Measurements from ENCODE around the gene SCAP.
"Not testable (repeated sequence)": the region's sequence is repeated elsewhere in the genome, so short reads cannot be mapped to it uniquely, and the experiment has no call there.

Gene SCAP

DNA sequence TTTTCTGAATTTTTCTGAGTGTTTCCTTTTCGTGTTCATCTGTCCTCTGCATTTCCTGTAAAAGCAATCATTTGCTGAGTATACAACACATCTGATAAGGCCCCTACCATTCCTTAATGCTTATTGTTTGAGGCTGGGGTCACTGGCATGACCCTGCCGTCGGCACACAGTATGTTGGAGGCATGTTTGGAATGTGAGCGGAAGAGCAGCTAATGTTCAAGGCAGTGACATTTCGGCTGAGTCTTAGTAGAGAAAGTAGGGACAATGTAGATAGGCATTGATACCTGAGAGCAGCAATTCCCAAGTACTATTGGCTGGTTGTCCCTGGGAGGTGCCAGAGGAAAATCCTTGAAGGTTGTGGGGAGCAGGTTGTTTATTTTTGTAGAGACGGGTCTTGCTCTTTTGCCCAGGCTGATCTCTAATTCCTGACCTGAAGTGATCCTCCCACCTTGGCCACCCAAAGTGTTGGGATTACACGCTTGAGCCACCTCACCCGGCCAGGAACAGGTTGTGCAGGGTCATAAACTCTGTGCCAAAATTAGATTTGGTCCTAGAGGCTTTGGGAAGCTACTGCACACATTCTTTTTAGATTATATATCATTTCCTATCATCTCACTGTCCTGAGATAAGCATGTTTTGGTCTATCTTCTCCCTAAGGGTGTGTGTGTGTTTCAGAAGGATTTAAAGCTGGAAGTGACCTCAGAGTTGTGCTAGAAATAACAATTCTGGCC is 81.4 kb downstream of the SCAP start:
- DNase-seq, result no peak

DNA sequence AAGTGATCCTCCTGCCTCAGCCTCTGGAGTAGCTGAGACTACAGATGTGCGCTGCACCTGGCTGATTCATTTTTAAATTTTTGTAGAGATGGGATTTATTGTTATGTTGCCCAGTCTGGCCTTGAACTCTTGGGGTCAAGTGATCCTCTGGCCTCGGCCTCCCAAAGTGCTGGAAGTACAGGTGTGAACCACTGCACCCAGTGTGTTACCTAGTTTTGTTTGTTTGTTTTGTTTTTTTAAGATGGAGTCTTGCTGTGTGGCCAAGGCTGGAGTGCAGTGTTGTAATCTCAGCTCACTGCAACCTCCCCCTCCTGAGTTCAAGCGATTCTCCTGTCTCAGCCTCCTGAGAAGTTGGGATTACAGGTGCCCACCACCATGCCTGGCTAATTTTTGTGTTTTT is 82.8 kb downstream of the SCAP start:
- DNase-seq, result no peak

DNA sequence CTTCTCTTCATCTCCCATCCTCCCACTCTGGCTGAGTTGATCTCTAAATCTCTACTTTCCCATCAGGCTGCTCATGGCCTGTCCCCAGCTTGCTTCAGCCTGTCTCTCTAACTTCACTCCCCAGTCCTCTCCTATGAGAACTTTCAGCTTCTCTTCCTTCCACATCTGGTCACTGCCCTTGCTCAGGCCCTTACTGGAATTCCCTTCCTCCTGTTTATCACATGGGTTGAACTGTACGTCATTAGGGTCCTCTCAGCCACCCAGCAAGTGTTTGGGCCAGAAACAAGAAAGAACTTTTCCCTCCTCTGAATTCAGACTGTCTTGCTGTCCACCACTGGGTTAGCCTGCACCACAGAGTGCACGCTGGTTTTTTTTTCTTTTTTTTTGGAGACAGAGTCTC is 89.9 kb downstream of the SCAP start:
- DNase-seq, result no peak

DNA sequence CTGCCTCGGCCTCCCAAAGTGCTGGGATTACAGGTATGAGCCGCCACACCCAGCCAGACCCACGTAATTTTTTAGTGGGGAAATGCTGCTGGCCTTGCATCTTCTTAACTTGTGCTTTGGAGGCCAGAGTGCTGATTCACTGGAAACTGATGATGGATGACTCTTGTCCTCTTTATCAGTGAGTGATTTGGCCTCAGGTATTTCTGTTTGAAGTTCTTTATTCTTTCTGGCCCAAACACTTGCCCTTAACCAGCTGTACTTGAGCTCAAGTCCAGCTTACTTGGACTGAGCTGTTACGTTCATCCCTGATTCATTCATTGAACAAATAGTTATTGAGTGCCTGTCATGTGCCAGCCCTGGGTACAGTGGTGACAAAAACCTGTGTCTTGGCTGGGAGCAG is 90.7 kb downstream of the SCAP start:
- no peak for DNase-seq

DNA sequence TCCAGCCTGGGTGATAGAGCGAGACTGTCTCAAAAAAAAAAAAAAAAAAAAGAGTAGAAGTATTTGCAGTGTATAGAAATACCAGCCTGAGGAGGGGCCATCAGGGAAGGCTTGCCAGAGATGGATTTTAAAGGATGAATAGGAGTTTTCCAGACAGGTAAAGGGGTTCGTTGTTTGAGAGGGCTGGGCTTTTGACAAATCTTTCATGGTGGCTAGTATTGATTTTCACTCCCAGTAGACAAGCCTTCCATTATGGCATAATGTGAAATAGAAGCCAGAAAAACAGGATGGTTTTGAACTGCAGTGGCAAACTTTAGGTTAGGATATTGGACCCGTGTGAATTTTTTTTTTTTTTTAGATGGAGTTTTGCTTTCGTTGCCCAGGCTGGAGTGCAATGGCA is 91.3 kb downstream of the SCAP start:
- no peak for DNase-seq

DNA sequence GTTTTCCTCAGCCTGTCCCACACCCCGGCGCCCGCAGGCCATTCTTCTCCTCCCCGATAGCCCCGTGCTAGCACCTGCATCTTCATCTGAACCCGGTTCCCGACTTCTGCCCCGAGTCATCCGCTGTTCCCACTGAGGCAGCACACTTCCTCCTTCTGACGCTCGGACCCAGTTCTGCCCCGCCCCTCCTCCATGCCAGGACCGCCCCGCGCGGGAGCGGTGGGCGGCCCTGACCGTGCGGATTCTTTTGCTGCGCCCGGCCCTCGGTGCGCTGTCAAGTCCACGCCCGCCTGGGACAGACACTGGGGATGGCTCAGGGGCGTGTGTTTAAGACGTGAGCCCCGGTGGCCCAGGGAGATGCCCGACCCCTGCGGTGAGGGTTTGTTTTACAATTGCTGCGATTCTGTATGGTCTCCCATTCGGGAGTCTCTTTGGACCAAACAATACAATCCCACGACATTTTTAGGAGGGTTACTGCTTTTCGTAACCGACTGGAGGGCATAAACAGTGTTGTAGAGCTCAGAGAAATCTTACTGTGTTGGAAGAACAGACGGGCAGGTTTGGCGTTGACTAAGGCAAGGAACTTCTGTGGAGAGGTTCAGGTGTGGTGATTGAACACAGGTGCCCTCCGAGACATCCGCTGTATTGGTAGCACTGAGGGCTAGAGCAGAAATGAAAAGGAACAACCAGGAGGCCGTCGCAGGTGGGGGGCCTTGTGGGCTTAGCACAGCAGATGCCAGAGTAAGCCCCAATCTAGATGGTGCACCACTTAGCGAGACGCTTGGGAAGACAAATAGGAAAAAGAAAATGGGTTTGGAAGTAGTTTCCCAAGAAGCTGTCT is 94.2 kb downstream of the SCAP start:
- DNase-seq, result peak; percentile 37 to 64

DNA sequence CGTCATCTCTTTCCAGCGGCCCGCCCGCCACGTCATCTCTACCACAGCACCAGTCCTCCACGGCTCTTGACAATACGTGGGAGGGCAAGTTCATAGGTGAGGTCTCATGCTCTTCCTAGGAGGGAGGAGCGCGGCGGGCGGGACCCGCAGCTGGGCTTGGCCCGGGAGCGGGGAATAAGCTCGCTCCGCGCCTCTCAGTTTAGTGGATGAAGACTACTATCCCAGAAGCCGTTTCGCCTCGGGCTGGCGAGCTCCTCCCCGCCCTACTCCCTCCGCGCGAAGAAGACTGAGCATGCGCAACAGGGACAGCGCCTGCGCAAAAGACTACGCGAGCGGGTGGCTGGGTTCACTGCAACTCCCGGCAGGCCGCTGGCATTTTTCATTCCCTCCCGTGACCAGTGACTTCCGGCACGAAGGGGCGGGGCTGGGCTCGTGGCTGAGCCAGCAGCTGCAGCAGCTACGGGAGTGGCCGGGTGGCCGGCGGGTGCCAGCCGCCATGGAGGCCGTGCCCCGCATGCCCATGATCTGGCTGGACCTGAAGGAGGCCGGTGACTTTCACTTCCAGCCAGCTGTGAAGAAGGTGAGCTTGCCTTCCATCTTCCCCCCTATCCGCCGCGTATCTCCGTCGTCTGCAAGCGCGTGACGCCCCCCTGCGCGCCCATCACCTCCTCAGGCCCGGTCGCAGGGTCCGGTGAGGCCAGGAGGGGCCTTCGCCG is 95.0 kb downstream of the SCAP start, which contains the start of gene PTPN23:
TSS of gene PTPN23 (plus strand) at position 421 of the 716 bp plus-strand sequence. CDS start at position 497, 76 bp downstream.
- DNase-seq, result peak; percentile 95 to 99

DNA sequence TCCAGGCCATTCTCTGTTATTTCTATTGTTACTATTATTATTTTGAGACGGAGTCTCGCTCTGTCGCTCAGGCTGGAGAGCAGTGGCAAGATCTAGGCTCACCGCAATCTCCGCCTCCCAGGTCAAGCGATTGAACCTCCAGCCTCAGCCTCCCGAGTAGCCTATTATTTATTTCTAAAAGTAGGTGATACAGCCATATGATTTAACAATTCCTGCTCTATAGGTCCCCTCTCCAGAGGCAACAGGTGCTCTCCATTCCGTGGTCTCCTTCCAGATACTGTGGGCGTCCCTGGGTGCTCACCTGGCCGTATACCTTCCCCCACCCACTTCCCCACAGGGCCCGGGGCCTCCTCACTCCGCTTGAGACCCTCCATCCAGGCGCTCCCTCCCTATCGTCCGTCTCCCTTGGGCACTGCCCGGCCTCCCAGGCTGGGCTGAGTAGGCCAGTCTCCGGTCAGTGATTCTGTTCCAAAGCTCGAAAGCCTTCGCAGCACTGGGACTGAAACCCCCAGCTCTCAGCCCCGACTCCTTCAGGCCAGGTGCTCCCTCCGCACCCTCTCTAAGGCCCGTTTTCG is 95.6 kb downstream of the SCAP start:
- DNase-seq, result no peak

DNA sequence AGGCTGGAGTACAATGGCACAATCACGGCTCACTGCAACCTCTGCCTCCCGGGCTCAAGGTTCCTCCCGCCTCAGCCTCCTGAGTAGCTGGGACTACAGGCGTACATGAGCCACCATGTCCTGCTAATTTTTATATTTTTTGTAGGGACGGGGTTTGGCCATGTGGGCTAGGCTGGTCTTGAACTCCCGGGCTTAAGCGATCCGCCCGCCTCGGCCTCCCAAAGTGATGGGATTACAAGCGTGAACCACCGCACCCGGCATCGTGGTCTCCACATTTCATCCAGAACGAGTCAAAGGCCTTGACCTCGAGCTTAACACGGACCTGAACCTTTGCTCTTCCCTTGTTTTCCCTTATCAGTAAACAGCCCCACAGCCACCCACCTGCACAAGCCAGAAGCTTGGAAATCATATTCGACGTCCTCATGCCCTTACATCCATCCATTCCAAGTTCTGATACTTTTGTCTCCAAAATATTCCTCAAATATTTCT is 96.3 kb downstream of the SCAP start:
- DNase-seq, result no peak

DNA sequence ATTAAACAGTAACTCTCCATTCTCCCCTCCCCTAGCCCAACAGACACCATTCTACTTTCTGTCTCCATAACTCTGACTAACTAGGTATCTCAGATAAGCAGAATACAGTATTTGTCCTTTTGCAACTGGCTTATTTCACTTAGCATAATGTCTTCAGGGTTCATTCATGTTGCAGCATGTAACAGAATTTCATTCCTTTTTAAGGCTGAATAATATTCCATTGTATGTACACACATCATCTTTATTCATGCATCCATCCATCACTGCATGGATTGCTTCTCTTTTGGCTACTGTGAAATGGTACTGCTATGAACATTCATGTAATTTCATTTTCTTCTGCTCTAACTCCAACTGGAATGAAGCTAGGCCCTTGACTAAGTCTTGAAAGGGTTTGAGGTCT is 96.9 kb downstream of the SCAP start:
- no peak for DNase-seq

DNA sequence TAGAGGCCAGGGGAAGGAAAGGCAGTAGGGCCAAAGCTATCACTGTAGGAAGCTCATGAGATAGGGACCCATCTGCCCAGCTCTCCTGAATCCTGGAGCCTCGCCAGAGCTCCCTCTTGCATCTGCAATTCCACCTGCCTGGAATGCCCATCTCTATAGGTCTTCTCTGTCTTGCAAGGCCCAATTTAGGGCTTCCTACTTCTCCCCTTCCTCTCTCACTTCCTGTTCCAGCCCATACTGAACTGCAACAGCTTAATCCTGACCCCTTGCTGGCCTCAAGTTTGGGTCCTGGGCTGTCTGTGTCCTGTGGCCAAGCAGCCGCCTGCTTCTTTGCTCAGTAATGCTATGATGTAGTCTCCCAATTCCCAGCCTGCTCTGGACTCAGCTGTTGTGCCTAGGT is 98.6 kb downstream of the SCAP start:
- no peak for DNase-seq

DNA sequence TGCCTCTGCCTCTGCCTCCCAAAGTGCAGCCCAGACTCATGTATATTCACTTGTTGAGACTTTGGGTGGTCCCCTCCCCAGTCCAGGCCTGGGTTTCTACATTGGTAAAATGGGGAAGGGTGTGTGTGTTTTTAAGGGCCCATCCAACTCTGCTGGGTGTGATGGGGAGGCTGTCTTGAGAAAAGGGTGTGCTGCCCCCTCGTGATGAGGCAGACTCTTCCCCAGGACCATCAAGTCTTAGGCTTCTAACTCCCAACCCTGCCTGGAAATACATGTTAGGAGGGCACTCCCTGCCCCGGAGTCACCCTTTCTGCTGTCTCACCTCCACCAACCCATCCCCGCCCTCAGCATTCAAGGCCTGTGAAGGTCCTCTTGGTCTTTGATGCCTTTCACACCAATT is 99.3 kb downstream of the SCAP start:
- DNase-seq, result no peak

DNA sequence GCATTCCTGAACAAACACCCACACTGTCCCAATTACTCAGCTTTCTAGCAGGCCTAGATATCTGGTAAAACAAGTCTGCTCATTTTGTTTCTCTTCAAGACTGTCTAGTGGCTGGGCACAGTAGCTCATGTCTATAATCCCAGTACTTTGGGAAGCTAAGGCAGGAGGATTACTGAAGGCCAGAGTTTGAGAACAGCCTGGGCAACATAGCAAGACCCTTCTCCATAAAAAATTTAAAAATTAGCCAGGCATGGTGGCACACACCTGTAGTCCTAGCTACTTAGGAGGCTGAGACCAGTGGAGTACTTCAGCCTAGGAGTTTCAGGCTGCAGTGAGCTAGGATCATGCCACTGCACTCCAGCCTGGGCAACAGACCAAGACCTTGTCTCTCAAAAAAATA is 101.2 kb downstream of the SCAP start:
- DNase-seq, result no peak

DNA sequence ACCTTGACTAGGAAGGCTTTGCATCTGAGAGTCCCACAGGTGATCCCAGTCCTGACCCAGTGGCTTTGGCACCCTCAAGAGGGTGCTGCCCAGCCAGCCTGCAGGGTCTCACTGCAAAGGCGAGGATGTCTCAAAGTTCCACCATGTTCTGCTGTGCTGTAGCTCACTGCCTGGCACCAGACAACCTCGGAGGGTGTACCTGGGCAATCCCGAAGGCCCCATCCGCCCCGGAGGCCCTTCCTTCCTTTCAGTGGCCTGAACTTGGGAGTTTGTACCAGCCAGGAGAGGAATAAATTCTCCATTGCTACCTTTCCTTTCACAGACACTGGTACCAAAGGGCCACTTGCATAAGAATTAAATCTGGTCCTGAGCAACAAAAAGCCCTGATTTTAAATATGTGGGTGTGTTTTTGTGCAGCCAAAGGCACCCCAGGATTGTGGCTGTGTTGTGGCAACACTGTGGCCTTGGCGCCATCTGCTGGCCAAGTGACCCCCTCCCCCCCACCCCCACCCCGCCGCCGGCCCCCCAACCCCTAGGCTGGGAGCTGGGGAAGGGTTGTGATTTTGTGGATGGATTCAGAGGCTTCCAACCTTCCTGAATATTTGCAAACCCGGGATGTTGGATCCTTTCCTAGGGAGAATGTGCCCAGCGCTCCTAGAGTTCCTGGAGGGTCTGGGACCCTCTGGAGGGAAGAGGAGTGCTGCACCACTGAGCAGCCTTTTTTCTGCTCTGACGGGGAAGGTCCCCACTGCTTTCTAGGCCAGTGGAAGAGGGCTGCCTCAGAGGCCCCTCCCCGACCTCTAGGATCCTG is 104.6 kb downstream of the SCAP start:
- no peak for DNase-seq

DNA sequence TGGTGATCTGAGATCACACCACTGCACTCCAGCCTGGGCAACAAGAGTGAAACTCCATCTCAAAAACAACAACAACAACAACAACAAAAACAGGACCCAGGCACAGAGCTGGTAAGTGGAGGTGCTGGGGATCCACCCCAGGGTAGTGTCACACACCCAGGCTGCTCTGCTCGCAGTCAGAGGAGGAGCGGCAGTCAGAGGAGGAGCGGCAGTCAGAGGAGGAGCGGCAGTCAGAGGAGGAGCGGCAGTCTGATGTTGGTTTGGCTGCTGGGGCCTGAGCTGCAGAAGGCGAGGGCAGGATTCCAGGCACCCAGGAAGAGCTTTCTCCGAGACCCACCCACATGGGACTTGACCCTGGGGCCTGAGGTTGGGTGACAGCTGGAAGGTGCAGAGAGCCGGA is 105.7 kb downstream of the SCAP start:
- DNase-seq, result not testable (repeated sequence)

DNA sequence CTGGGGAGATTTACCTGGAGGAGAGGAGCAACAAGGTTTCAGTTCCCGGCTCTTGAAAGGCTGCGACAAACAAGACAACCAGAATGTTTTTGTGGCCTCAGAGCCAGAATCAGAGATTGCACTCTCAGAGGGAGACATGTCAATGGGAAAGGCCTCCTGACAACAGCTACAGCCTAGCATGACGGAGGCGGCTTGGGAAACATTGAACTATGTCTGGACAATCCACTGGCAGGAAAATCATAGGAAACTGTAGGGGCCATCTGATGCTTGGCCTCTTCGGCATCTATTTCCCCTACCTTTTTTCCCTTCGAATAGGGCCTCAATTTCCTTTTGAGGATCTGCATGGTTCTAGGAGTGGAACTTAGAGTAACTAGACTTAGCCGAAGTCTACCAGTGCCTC is 108.1 kb downstream of the SCAP start:
- no peak for DNase-seq

DNA sequence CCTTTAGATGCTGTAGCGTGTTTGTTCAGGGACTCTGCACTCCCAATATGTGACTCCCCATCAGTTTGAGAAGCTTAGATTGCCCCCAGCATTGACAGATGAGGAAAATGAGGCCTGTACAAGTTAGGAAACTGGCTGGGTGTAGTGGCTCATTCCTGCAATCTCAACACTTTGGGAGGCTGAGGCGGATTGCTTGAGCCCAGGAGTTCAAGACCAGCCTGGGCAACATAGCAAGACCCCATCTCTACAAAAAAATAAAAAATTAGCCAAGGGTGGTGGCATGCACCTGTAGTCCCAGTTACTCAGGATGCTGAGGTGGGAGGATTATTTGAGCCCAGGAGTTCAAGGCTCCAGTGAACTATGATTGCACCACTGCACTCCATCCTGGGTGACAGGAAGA is 108.9 kb downstream of the SCAP start:
- no peak for DNase-seq

DNA sequence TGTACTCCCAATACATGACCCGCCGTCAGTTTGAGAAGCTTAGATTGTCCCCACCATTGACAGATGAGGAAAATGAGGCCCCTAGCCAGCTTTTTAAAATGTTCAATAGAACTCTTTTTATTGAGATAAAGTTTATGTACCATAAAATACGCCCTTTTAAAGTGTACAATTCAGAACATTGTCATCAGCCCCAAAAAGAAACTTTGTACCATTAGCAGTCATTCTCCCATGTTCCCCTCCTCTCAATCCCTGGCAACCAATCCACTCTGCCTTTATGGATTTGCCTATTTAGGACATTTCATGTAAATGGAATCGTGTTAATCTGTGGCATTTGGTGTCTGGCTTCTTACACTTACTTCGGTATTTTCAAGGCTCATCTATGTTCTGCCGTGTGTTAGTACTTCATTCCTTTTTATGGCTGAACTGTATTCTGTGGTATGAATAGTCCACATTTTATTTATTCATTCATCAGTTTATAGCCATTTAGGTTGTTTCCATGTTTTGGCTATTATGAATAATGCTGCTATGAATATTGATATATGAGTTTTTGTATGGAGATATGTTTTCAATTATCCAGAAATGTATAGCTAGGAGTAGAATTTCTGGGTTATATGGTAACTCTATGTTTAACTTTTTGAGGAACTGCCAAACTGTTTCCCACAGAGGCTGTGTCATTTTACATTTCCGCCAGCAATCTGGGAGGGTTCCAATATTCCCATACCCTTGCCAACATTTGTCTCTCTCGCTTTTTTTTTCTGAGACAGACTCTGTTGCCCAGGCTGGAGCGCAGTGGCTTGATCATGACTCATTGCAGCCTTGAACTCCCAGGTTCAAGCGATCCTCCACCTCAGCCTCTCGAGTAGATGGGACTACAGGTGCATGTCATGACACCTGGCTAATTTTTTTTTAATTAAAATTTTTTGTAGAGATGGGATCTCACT is 110.3 kb downstream of the SCAP start:
- no peak for DNase-seq

All from hippocampal formation (tissue), 2 donors.